HG03139 (cell line): Measurements from ENCODE around the gene GLB1L2.

Experiments
- ATAC-seq: cut with Tn5 transposase; IDR thresholded peaks from one replicate; pipeline ENCODE4 v1.9.1; 2021; ENCODE audit not compliant: unreplicated experiment

The GLB1L2 gene

GRCh38 chr11:134383576-134384221 is 51.9 kb downstream of the GLB1L2 start:
- ATAC-seq = no peak

- ATAC-seq = no peak
These were observed 52.6 kb downstream of the GLB1L2 start for GRCh38 chr11:134384406-134384805.

GRCh38 chr11:134385171-134385570 is 53.4 kb downstream of the GLB1L2 start:
- no peak for ATAC-seq

DNA sequence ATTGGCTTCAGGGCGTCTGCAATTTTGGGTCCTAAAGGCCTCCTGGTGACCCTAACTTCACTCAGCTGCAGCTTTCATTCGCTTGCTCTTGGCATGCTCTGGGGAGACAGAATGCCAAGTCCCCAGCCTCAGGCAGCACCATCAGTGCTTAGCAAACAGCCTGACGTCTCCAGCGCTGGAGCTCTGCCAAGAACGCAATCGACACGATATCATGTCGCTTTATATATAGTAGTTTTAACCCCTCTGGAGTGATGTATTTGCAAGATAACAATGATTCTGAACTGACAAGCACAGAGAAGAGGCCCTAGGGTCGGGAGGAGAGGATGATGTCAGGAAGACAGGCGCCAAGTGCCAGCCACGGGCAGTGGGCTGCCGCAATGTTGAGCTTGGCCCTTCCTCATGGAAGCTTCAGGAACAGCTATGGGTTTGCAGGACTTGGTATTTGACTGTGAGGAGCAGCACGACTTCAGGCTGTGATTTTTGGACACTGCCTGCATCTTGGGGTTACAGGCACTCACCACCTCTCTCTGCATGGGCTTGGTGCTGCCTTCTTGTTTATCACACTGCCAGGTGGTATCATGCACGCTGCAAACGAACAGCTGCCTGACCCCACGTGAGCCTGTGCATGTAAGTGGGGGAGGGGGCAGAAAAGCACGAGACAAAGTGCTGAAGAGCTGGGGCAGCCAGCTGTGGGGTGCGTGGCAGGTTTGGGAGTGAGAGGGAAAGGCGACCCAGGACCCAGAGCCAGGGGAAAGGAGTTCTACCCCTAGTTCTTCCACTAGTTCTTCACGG is 54.2 kb downstream of the GLB1L2 start:
- ATAC-seq = no peak

DNA sequence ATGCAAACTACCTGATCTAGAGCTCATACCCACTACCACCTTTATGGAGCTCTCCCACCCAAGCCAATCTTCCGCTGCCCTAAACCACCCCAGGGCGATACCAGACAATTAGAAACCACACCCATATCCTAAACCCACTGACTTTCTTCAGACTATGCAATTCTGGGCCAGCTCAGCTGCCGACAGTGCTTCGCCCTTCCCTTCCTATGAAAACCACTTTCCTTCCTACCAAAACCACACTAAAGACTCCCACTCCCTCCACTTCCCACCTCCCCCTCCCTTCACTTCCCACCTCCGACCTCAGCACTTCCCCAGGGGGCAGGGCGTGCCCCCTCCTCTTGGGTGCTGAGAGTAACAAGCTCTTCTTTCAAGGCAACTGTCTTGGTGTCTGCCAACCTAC is 55.2 kb downstream of the GLB1L2 start:
- ATAC-seq = no peak

- ATAC-seq = no peak
These were observed 55.7 kb downstream of the GLB1L2 start for GRCh38 chr11:134387501-134387900.

DNA sequence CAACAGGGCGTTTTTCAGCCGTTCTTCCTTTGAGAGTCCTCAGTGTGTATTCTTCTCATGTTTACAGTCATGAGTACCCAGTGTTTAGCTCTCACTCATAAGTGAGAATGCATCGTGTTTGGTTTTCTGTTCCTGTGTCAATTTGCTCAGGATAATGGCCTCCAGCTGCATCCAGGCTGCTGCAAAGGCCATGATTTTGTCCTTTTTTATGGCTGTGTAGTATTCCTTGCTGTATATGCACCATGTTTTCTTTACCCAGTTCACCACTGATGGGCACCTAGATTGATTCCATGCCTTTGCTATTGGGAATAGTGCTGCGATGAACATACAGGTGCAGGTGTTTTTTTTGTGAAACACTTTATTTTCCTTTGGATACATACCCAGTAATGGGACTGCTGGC is 56.8 kb downstream of the GLB1L2 start:
- no peak for ATAC-seq

DNA sequence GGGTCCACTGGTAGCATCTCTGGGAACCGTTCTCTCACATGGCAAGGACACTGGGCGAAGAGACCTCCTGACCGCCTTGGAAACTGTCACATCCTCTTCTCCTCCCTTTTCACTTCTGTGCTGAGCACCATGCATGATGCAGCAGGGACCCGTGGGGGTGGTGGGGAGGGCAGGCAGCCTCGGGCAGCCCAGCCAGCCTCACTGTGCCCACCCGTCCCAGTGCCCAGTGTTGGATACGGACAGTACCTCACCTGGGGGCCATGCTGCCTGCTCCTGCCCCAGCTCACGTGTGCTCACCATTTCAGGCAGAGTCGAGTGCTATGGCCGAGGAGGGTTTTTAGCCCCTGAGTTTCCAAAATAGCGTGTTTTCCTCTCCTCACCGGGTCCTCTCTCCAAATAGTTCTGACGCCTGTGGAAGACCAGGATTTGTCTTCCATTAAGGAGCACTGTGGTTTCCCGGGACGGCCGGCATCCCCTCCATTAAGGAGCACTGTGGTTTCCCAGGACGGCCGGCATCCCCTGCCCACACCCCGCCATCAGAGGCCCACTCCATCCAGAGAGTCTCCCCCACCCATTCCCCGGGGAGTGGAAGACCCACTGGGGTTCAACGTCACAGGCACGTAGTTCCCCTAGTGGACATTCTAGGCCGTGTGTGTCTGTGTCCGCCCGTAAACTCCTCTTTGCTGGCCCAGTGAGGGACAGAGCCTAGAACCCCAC is 57.8 kb downstream of the GLB1L2 start:
- no peak for ATAC-seq

GRCh38 chr11:134390706-134391569 is 59.1 kb downstream of the GLB1L2 start:
- no peak for ATAC-seq

GRCh38 chr11:134391656-134392055 is 59.9 kb downstream of the GLB1L2 start:
- ATAC-seq = no peak

DNA sequence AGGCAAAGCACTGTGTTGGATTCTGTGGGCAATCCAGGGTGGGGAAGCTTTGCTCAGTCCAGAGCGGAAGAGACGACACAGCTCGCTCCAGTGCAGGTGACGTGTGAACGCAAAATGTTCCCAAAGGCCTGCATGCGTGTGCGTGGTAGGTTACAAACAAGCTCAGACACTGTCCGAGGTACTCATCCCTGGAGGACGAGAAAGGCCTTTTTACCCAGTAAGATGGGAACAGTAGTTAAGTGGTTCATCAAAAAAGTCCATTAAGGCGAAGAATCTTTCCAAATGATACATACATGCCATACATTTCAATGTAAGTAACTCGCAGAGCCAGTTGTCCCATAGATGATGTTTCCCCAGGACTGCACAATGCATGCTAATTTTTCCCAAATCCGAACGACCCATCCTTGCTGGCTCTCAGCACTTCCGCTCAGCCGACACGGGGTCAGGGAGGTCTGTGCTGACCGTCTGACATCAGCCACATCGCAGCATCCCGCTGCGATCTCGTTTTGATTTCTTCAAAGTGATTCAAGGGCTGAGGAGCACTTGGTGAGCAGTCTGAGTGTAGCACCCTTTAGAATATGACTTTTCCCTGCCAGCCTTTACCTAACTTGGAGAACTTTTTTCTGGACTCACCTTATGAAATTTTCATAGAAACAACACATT is 61.3 kb downstream of the GLB1L2 start:
- no peak for ATAC-seq

DNA sequence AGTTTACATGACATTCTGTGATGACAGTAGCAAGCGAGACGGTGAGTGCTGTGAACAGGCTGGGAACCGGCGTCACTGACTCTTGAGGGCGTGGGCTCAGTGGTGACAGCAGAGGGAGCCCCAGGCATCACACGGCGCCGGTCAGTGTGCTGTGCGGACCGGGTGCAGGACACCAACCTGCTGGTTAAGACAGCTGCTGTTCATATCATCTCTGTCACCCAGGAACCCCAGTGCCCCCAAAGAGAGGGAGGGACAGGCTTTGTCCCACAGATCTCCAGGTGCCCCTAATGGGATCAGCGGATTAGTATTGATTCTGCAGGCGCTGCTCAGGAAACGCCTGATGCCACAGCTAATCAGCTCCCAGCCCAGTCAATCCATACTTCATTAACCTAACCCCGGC is 61.9 kb downstream of the GLB1L2 start:
- ATAC-seq = no peak

GRCh38 chr11:134394311-134394710 is 62.5 kb downstream of the GLB1L2 start:
- ATAC-seq = no peak

GRCh38 chr11:134395002-134395401 is 63.2 kb downstream of the GLB1L2 start:
- no peak for ATAC-seq

DNA sequence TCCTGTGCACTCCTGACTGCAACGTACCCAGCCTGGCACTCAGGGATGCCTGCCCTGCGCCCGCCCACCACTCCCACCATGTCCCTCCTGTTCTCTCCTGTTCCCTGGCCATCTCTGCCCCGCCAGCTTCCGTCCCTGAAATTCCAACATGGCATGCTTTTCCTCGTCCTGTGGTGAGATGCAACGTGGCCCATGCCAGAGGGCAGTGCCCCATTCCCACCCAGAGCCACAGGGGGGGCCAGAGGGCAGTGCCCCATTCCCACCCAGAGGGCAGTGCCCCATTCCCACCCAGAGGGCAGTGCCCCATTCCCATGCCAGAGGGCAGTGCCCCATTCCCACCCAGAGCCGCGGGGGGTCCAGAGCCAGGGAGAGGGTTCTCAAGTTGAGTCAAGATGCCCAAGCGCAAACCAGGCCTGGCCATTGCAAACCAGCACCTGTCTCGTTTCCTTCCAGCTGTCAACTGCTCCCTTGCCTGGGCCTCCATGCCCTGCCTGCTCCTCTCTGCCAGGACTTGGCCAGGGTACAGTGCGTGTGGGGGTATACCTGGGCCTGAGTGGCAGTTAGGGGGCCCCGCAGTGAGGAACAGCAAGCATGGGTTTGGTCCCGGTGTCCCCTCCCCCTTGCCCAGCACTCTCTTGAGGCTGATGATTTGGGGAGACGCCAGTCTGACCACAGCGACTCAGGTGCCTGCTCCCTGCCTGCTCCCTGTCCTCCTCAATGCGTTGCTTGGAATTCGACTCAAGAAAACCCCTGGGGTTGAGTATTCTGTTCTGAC is 65.7 kb downstream of the GLB1L2 start:
- no peak for ATAC-seq

- ATAC-seq = no peak
These were observed 66.3 kb downstream of the GLB1L2 start for GRCh38 chr11:134398079-134398444.

GRCh38 chr11:134398644-134399292 is 67.0 kb downstream of the GLB1L2 start:
- ATAC-seq = no peak

DNA sequence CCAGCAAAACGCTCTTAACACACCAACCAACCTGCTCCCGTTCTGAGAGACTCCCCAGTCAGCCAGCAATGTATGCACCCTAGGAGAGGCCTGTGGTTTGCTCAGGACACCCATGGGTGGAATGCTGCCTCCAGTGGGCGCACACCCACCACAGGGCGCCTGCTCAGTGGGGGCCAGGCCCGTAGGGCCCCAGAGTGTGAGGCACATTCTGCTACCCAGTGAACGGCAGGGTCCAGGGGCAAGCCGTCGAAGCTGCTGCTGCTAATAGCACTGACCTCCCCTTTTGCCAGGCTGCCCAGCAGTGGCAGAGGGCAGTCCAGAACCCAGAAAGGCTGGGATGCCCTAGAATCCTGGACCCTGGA is 67.5 kb downstream of the GLB1L2 start:
- ATAC-seq = no peak

GRCh38 chr11:134399996-134400395 is 68.2 kb downstream of the GLB1L2 start:
- no peak for ATAC-seq
